ENCODE results near the gene MAGI2.

- no peak for TF ChIP-seq ATF1 (CRISPR knock-in tag; IDR thresholded peaks at IDR 0.05)
- TF ChIP-seq HOXD1 (CRISPR knock-in tag; IDR thresholded peaks at IDR 0.05): no peak
- no peak for TF ChIP-seq TGIF2 (CRISPR knock-in tag; IDR thresholded peaks at IDR 0.05)
- TF ChIP-seq ZNF317 (CRISPR knock-in tag; IDR thresholded peaks at IDR 0.05): no peak
- TF ChIP-seq ZNF747 (CRISPR knock-in tag; IDR thresholded peaks at IDR 0.05; ENCODE audit: borderline replicate concordance): no peak
- no peak for TF ChIP-seq ZNF724P (CRISPR knock-in tag; IDR thresholded peaks at IDR 0.05; ENCODE audit: borderline replicate concordance)
- TF ChIP-seq FIP1L1 (IDR thresholded peaks at IDR 0.05; ENCODE audit: borderline replicate concordance, insufficient read depth, low read depth, low read length): no peak
- no peak for TF ChIP-seq CC2D1A (CRISPR knock-in tag; IDR thresholded peaks at IDR 0.05)
- TF ChIP-seq FOXA1 (IDR thresholded peaks at IDR 0.05): no peak
- TF ChIP-seq FOXA1 (CRISPR knock-in tag; IDR thresholded peaks at IDR 0.05): no peak
- TF ChIP-seq HOXA5 (CRISPR knock-in tag; IDR thresholded peaks at IDR 0.05): no peak
- no peak for TF ChIP-seq NCOA1 (CRISPR knock-in tag; IDR thresholded peaks at IDR 0.05)
- TF ChIP-seq REST (IDR thresholded peaks at IDR 0.05; ENCODE audit: borderline replicate concordance in 1 of 2, low read depth in 1 of 2, low read length in 2 of 2): no peak
- no peak for TF ChIP-seq BHLHE40 (IDR thresholded peaks at IDR 0.05; ENCODE audit: low read length)
- TF ChIP-seq RFX5 (IDR thresholded peaks at IDR 0.05; ENCODE audit: low read depth, low read length): no peak
These were observed 882.2 kb downstream of the MAGI2 start for GRCh38 chr7:78571292-78571691.
